ENCODE measurements around the gene OGFOD3. TPM values are rescaled to one million over a fixed set of nuclear protein-coding genes. Genes with fewer than 3 reads are reported as not detected.

Gene OGFOD3
- total RNA-seq, 4 donors from 2014 or later = 15.0 to 44.4 (median 24.8) TPM

- Histone ChIP-seq H3K36me3 (no peaks in the 10 kb centered on the region), H3K4me1 (no peaks in the 10 kb centered on the region), H3K9me3 (no peaks in the 10 kb centered on the region), H3K27me3 (no peaks in the 10 kb centered on the region), H3K4me3 (no peak overlapping the region), H3K27ac (no peak overlapping the region)
- TF ChIP-seq, protein P1, sequence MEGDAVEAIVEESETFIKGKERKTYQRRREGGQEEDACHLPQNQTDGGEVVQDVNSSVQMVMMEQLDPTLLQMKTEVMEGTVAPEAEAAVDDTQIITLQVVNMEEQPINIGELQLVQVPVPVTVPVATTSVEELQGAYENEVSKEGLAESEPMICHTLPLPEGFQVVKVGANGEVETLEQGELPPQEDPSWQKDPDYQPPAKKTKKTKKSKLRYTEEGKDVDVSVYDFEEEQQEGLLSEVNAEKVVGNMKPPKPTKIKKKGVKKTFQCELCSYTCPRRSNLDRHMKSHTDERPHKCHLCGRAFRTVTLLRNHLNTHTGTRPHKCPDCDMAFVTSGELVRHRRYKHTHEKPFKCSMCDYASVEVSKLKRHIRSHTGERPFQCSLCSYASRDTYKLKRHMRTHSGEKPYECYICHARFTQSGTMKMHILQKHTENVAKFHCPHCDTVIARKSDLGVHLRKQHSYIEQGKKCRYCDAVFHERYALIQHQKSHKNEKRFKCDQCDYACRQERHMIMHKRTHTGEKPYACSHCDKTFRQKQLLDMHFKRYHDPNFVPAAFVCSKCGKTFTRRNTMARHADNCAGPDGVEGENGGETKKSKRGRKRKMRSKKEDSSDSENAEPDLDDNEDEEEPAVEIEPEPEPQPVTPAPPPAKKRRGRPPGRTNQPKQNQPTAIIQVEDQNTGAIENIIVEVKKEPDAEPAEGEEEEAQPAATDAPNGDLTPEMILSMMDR (IDR thresholded peaks at IDR 0.05) = no peak
- no peak for TF ChIP-seq POLR2A (IDR thresholded peaks at IDR 0.05)
- intact Hi-C loops (cut with DNase I; ENCODE audit: low total_unique reads) = no loop called here
- DNase-seq = no peak
These were observed 13.3 kb downstream of the OGFOD3 start for GRCh38 chr17:82405051-82405450.

DNA sequence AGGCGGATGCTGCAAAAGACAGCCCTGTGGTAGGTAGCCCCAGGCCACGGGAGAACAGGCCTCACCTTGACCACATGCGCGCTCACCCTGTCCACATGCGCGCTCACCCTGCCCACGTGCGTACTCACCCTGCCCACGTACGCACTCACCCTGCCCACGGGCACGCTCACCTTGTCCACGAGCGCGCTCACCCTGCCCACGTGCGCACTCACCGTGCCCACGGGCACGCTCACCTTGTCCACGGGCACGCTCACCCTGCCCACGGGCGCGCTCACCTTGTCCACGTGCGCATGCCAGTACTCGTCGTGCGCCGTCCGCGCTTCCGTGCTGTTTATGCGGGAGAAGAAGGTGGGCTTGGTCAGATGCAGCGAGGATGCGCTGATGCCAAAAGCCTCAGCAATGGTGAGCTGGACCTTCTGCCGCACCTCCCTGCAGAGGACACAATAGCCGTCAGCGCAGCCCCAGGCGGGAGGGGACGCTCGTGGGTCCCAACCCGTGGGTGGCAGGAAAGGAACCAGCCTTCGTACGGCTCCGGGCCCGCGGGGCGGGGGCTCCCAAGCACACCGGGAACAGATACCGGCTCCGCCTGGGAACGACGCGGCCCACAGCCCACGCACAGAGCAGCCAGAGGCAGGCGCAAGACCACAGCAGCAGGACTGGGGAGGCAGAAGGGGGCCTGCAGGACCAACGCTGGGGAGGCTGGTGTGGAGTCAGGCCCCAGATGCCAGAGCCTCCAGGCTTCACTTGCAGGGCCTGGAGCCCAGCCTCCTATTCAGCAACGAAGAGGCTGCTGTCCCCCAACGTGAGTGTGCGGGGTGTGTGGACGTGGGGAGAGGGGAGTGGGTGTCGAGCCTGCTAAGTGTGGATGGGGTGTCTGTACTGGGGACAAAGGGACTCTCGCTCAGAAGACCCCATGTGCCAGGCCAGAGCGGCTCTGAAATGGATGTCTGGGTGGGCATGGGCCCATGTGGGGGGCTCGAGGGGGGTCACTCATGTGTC is 14.4 kb downstream of the OGFOD3 start:
- Histone ChIP-seq H3K9me3 (no peaks in the 10 kb centered on the region), H3K4me1 (no peaks in the 10 kb centered on the region), H3K27ac (no peak overlapping the region), H3K27me3 (no peaks in the 10 kb centered on the region), H3K36me3 (no peaks in the 10 kb centered on the region), H3K4me3 (no peak overlapping the region)
- TF ChIP-seq, protein P1 (IDR thresholded peaks at IDR 0.05) = no peak
- TF ChIP-seq POLR2A (IDR thresholded peaks at IDR 0.05) = no peak
- DNase-seq = no peak
- intact Hi-C loops (cut with DNase I; ENCODE audit: low total_unique reads) = no loop called here

DNA sequence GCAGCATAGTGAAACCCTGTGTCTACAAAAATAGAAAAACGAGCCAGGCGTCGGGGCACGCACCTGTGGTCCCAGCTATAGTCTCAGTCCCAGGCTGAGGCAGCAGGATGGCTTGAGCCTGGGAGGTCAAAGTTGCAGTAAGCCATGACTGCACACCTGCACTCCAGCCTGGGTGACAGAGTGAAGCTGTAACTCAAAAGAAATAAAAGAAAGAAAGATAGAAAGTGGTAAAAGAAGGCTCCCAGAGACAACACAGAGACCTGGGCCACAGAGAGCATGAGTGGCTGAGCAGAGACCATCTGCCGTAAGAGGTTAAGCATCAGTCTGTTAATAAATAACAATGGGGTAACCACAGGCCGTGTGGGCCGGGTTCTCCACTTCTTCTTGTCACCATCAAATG is 15.5 kb downstream of the OGFOD3 start:
- intact Hi-C loops (cut with DNase I; ENCODE audit: low total_unique reads) = no loop called here
- TF ChIP-seq POLR2A (IDR thresholded peaks at IDR 0.05) = no peak
- TF ChIP-seq, protein P1 (IDR thresholded peaks at IDR 0.05) = no peak
- H3K4me1 ChIP-seq = no peaks in the 10 kb centered on the region
- H3K27me3 ChIP-seq = no peaks in the 10 kb centered on the region
- no peaks in the 10 kb centered on the region for H3K36me3 ChIP-seq
- H3K4me3 ChIP-seq = no peak overlapping the region
- no peak overlapping the region for H3K27ac ChIP-seq
- H3K9me3 ChIP-seq = no peaks in the 10 kb centered on the region
- DNase-seq = no peak

- no peaks in the 10 kb centered on the region for H3K4me1 ChIP-seq
- H3K27ac ChIP-seq = no peak overlapping the region
- TF ChIP-seq, protein P1 (IDR thresholded peaks at IDR 0.05) = no peak
- TF ChIP-seq POLR2A (IDR thresholded peaks at IDR 0.05) = no peak
- H3K4me3 ChIP-seq = no peak overlapping the region
- no peaks in the 10 kb centered on the region for H3K36me3 ChIP-seq
- H3K9me3 ChIP-seq = no peaks in the 10 kb centered on the region
- intact Hi-C loops (cut with DNase I; ENCODE audit: low total_unique reads) = no loop called here
- DNase-seq = no peak
- no peaks in the 10 kb centered on the region for H3K27me3 ChIP-seq
These were observed 17.6 kb downstream of the OGFOD3 start for GRCh38 chr17:82400830-82401229.

GRCh38 chr17:82400206-82400605 is 18.2 kb downstream of the OGFOD3 start:
- TF ChIP-seq, protein P1 (IDR thresholded peaks at IDR 0.05) = no peak
- TF ChIP-seq POLR2A (IDR thresholded peaks at IDR 0.05) = no peak
- no peak overlapping the region for H3K4me3 ChIP-seq
- intact Hi-C loops (cut with DNase I; ENCODE audit: low total_unique reads) = no loop called here
- DNase-seq = no peak
- no peaks in the 10 kb centered on the region for H3K9me3 ChIP-seq
- peak overlapping the region; percentile 28 to 54 for H3K27ac ChIP-seq
- no peaks in the 10 kb centered on the region for H3K36me3 ChIP-seq
- no peaks in the 10 kb centered on the region for H3K4me1 ChIP-seq
- H3K27me3 ChIP-seq = no peaks in the 10 kb centered on the region
